HG03095 (cell line): ENCODE data around the gene CTSZ.
"Not testable (repeated sequence)": the region's sequence is repeated elsewhere in the genome, so short reads cannot be mapped to it uniquely, and the experiment has no call there.

Experiments used
- ATAC-seq: cut with Tn5 transposase; IDR thresholded peaks from one replicate; pipeline ENCODE4 v1.9.1; 2021; ENCODE audit warnings: moderate library complexity; ENCODE audit not compliant: unreplicated experiment

The CTSZ gene

DNA sequence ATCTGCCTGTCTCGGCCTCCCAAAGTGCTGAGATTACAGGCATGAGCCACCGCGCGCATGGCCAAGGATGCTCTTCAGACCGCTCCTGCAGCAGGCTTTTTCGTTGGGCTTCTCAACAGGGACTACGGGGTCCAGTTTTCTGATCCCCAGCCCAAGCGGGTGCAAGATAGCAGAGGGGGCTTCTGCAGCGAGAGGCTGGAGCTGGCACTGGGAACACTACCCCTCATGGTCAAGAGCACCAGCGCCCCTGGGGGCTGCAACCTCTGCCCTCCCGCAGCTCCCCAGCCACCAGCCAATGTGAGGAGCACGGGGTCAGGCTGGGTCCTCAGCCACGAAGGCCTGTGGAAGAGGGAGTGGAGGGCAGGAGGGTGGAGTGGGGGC lies 6.0 kb downstream of the CTSZ start:
- no peak for ATAC-seq

GRCh38 chr20:59000326-59000725 lies 6.7 kb downstream of the CTSZ start:
- ATAC-seq, result no peak

DNA sequence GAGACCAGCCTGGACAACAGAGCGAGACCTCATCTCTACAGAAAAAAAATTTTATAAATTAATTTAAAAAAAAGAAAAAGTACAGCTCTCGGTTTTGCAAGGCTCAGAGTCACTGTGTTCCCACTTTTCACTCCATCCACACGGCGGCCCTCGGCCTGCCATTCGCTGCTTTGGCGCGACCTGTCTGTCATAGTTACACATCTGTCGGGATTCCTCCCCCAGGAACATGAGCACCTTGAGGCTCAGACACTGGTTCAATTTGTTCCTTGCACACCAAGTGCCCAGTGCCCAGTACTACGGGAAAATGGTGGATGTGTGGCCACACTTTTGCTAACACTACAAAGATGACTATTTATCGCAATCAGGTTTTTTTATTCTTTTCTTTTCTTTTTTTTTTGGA lies 8.4 kb downstream of the CTSZ start:
- no peak for ATAC-seq

- no peak for ATAC-seq
Measured at GRCh38 chr20:58997141-58997770, 9.8 kb downstream of the CTSZ start.

DNA sequence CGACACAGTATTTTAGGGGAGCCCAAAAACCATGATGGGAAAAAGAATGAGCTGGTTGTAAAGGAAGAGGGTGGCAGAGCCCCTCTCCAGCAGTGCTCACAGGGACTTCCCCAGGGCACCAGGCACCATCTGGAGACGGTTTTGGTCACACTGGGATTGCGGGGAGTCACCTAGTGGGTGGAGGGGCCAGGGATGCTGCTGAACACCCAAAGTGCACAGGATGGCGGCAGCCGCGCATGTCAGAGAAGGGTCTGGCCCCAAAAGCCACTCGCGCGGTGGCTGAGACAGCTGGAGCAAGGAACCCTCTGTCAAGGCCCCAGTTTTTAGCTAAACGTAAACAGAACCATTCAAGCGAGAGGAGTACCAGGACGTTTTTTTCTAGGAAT lies 10.8 kb downstream of the CTSZ start:
- ATAC-seq, result no peak

GRCh38 chr20:58995461-58996225 lies 11.4 kb downstream of the CTSZ start:
- no peak for ATAC-seq

DNA sequence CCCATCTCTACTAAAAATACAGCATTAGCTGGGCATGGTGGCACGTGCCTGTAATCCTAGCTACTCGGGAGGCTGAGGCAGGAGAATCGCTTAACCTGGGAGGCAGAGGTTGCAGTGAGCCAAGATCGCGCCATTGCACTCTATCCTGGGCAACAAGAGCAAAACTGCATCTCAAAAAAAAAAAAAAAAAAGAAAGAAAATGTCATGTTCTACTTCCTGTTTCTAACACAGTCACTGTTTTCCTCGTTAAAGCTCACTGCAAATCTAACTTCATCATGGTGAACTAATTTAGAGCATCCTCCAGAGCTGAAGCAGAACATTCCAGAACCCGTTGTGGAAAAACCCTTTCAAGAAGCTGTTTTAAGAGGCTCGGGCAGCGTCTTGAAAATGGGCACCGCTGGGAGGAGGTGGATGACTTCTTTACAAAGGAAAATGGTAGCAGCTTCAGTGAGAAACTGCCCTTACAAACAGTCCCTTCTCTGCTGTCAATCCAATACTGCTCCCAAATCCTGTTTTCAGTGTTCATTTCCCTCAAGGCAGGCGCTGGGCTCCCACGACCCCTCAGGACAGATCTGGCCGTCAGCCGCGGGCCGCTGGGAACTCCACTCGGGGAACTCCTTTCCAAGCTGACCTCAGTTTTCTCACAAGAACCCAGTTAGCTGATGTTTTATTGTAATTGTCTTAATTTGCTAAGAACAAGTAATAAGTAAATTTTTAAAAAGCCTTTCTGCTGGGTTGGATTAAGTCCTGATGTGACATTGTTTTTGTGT lies 12.5 kb downstream of the CTSZ start:
- no peak for ATAC-seq

DNA sequence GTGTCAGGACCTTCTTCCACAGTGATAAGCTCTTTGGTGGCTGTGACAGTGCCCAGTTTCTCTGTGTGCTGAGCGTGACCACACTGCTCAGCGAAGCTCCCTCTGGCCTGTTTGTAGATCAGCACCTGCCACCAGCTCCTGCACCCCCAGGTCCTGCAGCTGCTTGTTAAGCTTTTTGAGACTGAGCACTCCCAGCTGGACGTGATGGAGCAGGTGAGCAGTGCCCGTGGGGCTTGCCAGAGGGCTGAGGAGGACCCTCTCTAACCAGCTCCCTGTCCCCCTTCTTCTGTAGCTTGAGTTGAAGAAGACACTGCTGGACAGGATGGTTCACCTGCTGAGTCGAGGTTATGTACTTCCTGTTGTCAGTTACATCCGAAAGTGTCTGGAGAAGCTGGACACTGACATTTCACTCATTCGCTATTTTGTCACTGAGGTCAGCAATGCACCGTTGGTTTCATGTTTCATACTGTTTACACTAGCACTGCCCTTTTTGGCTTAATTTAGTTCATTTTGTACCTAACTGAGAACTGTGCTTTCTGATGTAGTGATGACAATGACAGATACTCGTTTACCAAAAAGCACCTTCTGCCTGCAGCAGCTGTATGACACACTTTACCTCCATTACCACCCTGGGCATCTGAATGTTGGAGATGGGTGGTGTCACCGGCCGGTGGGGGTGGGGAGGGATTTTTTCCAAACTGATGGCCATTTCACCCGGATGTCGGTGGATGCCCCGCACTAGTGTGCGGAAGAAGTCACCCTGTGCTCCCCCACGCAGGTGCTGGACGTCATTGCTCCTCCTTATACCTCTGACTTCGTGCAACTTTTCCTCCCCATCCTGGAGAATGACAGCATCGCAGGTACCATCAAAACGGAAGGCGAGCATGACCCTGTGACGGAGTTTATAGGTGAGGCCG lies 13.5 kb downstream of the CTSZ start:
- no peak for ATAC-seq

- no peak for ATAC-seq
Measured at GRCh38 chr20:58992911-58993310, 14.1 kb downstream of the CTSZ start.

DNA sequence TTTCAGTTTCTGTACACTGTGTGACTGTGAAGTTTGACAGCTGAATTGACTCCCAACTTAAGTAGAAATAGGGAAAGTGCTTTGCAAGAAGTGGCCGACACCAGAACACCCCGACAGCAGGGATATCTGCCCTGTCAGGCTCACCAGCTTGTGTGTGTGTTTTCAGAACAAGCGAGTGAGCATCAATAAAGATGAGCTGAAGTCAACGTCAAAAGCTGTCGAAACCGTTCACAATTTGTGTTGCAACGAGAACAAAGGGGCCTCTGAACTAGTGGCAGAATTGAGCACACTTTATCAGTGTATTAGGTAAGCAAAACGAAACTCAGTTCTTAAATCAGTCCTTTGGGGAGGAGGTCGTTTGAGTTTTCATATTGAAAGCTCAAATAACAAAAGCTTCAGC lies 15.3 kb downstream of the CTSZ start:
- ATAC-seq, result no peak

- ATAC-seq, result no peak
Measured at GRCh38 chr20:58990651-58991445, 16.2 kb downstream of the CTSZ start.

DNA sequence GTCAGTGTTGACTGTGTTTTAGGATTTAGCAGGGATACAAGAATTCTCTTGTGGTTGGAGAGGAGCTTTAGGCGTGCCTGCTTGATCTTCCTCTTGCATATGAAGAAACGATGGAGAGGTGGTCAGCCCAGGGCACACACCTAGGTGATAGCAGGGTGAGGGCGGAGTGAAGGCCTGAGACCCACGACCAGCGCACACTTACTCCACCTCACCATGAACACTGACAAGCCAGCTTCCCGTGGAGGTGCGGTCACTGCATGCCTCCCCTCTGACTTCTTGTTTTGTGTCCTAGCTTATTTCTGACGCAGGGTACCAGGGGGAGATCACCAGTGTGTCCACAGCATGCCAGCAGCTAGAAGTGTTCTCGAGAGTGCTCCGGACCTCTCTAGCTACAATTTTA lies 17.9 kb downstream of the CTSZ start:
- ATAC-seq, result no peak

- ATAC-seq, result no peak
Measured at GRCh38 chr20:58988565-58988882, 18.5 kb downstream of the CTSZ start.

- no peak for ATAC-seq
Measured at GRCh38 chr20:58987790-58988564, 19.1 kb downstream of the CTSZ start.

- no peak for ATAC-seq
Measured at GRCh38 chr20:58986968-58987517, 20.0 kb downstream of the CTSZ start.

GRCh38 chr20:58986286-58986967 lies 20.6 kb downstream of the CTSZ start:
- no peak for ATAC-seq

- no peak for ATAC-seq
Measured at GRCh38 chr20:58985656-58986055, 21.4 kb downstream of the CTSZ start.

GRCh38 chr20:58984691-58985090 lies 22.4 kb downstream of the CTSZ start:
- no peak for ATAC-seq

DNA sequence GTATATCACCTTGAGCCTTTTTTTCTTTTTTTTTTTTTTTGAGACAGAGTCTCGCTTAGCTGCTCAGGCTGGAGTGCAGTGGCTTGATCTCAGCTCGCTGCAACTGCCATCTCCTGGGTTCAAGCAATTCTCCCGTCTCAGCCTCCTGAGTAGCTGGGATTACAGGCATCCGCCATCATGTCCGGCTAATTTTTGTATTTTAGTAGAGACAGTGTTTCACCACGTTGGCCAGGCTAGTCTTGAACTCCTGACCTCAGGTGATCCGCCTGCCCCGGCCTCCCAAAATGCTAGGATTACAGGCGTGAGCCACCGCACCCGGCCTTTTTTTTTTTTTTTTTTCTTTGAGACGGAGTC lies 24.0 kb downstream of the CTSZ start:
- ATAC-seq, result not testable (repeated sequence)
